Measurements from ENCODE around the gene ADH1B.

DNA sequence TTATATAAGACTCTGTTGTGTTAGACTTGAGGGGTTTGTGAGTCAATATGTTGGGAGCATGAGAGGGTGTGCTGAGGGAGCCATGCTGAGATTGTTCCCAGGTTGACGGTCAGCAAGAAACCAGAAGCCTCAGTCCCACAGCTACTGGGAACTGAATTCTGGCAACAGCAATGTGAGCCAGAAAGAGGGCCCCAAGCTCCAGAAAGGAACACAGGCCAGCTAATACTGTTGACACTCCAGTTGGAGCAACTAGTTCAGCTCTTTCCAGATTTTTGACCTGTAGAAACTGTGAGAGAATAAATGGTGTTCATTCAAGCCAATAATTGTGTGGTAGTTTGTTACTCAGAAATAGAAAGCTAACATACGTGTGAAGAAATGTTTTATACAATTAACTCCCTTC, 47.5 kb downstream of the ADH1B start:
- TF ChIP-seq, protein P1, sequence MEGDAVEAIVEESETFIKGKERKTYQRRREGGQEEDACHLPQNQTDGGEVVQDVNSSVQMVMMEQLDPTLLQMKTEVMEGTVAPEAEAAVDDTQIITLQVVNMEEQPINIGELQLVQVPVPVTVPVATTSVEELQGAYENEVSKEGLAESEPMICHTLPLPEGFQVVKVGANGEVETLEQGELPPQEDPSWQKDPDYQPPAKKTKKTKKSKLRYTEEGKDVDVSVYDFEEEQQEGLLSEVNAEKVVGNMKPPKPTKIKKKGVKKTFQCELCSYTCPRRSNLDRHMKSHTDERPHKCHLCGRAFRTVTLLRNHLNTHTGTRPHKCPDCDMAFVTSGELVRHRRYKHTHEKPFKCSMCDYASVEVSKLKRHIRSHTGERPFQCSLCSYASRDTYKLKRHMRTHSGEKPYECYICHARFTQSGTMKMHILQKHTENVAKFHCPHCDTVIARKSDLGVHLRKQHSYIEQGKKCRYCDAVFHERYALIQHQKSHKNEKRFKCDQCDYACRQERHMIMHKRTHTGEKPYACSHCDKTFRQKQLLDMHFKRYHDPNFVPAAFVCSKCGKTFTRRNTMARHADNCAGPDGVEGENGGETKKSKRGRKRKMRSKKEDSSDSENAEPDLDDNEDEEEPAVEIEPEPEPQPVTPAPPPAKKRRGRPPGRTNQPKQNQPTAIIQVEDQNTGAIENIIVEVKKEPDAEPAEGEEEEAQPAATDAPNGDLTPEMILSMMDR (IDR thresholded peaks at IDR 0.05) = no peak
- TF ChIP-seq POLR2A (IDR thresholded peaks at IDR 0.05) = no peak
